HL-60 (cell line): ENCODE results near the gene L1CAM.

Source experiments
- DNase-seq, 2 experiments: peaks; one replicate each; pipeline ENCODE4 v3.0.0-alpha.2; 2010 to 2020; ENCODE audit warnings: low read depth in 1 of 2, low spot score in 1 of 2
- H3K27ac ChIP-seq: fragments of 250-450 bp; sonication (Bioruptor Pico); replicated peaks from 2 replicates; pipeline ENCODE4 v1.5.1; 2020; ENCODE audit warnings: mild to moderate bottlenecking, moderate library complexity
- H3K27me3 ChIP-seq: fragments of 250-450 bp; sonication (Bioruptor Pico); 2 replicates; pipeline ENCODE4 v1.5.1; 2021; ENCODE audit warnings: mild to moderate bottlenecking, moderate library complexity; ENCODE audit not compliant: insufficient read depth, poor library complexity, severe bottlenecking
- H3K4me3 ChIP-seq: replicated peaks from 2 replicates; pipeline ENCODE4 v1.5.1; 2011; ENCODE audit warnings: mild to moderate bottlenecking, control low read depth, low read length; ENCODE audit not compliant: insufficient read depth
- GABPA ChIP-seq: IDR thresholded peaks from 2 replicates; pipeline ENCODE4 v1.6.1; 2012; ENCODE audit warnings: low read depth
- POLR2AphosphoS5 ChIP-seq: IDR thresholded peaks from 2 replicates; pipeline ENCODE4 v1.6.1; 2012; ENCODE audit warnings: low read depth
- SPI1 ChIP-seq: IDR thresholded peaks from 2 replicates; pipeline ENCODE4 v1.6.1; 2012; ENCODE audit warnings: low read depth, mild to moderate bottlenecking, borderline replicate concordance
- TF ChIP-seq, protein P1 (sequence below): IDR thresholded peaks from one replicate; pipeline ENCODE4 v1.5.1; 2011; ENCODE audit warnings: low read length, control low read depth, inconsistent platforms; ENCODE audit not compliant: insufficient read depth
- TF ChIP-seq, protein P2 (sequence below): IDR thresholded peaks from 2 replicates; pipeline ENCODE4 v1.6.1; 2012; ENCODE audit warnings: low read depth; ENCODE audit not compliant: insufficient replicate concordance

L1CAM gene

DNA sequence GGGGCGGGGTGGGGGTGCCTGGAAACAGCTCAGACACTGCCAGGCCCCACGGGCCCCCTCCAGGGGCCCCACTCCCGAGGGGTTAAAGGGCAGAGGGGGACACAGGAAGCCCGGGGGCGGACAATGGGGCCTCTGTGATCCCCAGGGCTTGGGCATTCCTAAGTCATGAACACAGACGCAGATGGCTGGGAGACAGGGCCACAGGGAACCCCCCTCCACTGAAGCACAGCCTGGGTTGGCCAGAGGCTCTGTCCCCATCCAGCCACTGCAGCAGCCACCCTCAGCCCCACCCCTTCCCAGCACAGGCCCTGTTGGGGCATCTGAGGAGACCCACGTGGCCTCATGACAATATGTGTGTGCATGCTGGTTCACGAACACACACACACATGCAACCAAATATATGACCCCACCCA, 3.9 kb downstream of the L1CAM start:
- Histone ChIP-seq H3K4me3 (no peak overlapping the region), H3K27ac (no peak overlapping the region), H3K27me3 (peaks cover 16% of the 10 kb centered on the region)
- TF ChIP-seq POLR2AphosphoS5 (no peak), GABPA (no peak)
- TF ChIP-seq, protein P1, sequence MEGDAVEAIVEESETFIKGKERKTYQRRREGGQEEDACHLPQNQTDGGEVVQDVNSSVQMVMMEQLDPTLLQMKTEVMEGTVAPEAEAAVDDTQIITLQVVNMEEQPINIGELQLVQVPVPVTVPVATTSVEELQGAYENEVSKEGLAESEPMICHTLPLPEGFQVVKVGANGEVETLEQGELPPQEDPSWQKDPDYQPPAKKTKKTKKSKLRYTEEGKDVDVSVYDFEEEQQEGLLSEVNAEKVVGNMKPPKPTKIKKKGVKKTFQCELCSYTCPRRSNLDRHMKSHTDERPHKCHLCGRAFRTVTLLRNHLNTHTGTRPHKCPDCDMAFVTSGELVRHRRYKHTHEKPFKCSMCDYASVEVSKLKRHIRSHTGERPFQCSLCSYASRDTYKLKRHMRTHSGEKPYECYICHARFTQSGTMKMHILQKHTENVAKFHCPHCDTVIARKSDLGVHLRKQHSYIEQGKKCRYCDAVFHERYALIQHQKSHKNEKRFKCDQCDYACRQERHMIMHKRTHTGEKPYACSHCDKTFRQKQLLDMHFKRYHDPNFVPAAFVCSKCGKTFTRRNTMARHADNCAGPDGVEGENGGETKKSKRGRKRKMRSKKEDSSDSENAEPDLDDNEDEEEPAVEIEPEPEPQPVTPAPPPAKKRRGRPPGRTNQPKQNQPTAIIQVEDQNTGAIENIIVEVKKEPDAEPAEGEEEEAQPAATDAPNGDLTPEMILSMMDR, result no peak
- TF ChIP-seq, protein P2, sequence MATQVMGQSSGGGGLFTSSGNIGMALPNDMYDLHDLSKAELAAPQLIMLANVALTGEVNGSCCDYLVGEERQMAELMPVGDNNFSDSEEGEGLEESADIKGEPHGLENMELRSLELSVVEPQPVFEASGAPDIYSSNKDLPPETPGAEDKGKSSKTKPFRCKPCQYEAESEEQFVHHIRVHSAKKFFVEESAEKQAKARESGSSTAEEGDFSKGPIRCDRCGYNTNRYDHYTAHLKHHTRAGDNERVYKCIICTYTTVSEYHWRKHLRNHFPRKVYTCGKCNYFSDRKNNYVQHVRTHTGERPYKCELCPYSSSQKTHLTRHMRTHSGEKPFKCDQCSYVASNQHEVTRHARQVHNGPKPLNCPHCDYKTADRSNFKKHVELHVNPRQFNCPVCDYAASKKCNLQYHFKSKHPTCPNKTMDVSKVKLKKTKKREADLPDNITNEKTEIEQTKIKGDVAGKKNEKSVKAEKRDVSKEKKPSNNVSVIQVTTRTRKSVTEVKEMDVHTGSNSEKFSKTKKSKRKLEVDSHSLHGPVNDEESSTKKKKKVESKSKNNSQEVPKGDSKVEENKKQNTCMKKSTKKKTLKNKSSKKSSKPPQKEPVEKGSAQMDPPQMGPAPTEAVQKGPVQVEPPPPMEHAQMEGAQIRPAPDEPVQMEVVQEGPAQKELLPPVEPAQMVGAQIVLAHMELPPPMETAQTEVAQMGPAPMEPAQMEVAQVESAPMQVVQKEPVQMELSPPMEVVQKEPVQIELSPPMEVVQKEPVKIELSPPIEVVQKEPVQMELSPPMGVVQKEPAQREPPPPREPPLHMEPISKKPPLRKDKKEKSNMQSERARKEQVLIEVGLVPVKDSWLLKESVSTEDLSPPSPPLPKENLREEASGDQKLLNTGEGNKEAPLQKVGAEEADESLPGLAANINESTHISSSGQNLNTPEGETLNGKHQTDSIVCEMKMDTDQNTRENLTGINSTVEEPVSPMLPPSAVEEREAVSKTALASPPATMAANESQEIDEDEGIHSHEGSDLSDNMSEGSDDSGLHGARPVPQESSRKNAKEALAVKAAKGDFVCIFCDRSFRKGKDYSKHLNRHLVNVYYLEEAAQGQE, result no peak
- DNase-seq, result no peak

DNA sequence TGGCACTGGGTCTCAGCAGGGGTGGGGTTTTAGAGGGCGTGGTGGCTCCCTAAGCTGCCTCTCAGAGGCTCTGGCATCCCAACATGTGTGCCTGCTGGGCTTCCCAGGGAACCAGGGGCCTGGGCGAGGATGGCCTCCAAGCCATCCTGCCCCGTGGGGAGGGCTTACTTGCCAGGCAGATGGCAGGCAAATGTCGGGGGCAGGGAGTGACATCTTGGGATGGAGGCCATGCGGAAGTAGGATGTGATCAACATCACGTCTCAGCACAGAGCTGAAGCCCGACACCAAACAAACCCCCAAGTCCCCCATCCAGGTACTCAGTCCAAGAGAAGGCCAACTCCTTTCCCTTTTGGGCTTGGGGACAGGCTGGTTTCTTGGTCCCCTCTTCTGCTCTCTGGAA, 4.7 kb downstream of the L1CAM start:
- Histone ChIP-seq H3K27me3 (peaks cover 12% of the 10 kb centered on the region), H3K4me3 (no peak overlapping the region), H3K27ac (no peak overlapping the region)
- DNase-seq, result no peak
- no peak for TF ChIP-seq GABPA
- TF ChIP-seq, protein P2, result no peak
- TF ChIP-seq SPI1, result no peak
- TF ChIP-seq, protein P1, result no peak
- TF ChIP-seq POLR2AphosphoS5, result no peak

DNA sequence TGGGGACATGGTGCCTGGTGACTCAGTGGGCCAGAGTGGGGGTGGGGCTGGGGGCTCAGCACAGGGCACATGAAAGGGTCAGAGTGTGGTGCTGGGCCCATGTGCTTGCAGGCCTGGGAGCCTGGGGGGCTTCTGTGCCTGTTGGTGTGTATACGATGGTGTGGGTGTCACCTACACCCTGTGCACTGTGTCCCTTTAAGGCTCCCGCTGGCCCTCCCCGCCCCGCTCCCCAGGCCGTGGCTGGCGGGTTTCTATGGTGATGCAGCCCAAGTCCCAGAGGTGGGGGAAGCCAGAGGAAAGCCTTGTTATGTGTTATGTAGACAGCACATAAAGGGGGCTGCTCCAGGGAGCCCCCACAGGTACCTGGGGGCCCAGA, 5.5 kb downstream of the L1CAM start:
- no peak overlapping the region for H3K27ac ChIP-seq
- no peak for DNase-seq
- no peak overlapping the region for H3K4me3 ChIP-seq
- no peak for TF ChIP-seq POLR2AphosphoS5
- TF ChIP-seq, protein P1, result no peak
- TF ChIP-seq, protein P2, result no peak
- TF ChIP-seq SPI1, result no peak
- TF ChIP-seq GABPA, result no peak
- peaks cover 10% of the 10 kb centered on the region for H3K27me3 ChIP-seq
